Measurements from ENCODE around the gene CALD1. TPM values are rescaled to one million over a fixed set of nuclear protein-coding genes. Genes with fewer than 3 reads are reported as not detected.

Gene CALD1
- total RNA-seq, 1 donor from 2014 or later = 7.2 TPM

GRCh38 chr7:134834689-134835462 lies 55.4 kb downstream of the CALD1 start:
- no peaks in the 10 kb centered on the region for H3K4me1 Mint-ChIP-seq
- H3K27me3 Mint-ChIP-seq = no peaks in the 10 kb centered on the region
- no peak for DNase-seq
- H3K36me3 Mint-ChIP-seq (ENCODE audit: low read depth) = no peaks in the 10 kb centered on the region
- no peak overlapping the region for H3K27ac Mint-ChIP-seq
- H3K9me3 Mint-ChIP-seq = no peaks in the 10 kb centered on the region
- intact Hi-C loops (cut with micrococcal nuclease) = no loop called here
- H3K4me3 Mint-ChIP-seq = no peak overlapping the region

DNA sequence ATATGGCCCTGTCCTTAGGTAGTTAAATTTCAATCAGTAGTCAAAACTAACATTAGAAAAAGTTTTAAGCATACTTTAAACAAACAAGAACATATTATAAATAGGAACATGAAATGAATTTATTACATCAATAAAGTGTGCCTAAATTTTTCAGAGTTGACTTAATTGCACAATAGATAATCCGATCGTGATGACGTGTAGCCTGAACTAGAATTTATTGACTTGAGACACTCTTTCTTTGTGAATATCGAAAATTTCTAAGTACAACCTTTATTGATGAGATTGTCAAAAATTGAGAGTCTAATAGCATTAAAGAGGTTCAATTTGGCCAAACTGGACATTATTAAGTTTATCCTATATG lies 56.0 kb downstream of the CALD1 start:
- no peaks in the 10 kb centered on the region for H3K4me1 Mint-ChIP-seq
- H3K27me3 Mint-ChIP-seq = no peaks in the 10 kb centered on the region
- no peaks in the 10 kb centered on the region for H3K36me3 Mint-ChIP-seq (ENCODE audit: low read depth)
- no peak for DNase-seq
- no peaks in the 10 kb centered on the region for H3K9me3 Mint-ChIP-seq
- intact Hi-C loops (cut with micrococcal nuclease) = no loop called here
- no peak overlapping the region for H3K27ac Mint-ChIP-seq
- H3K4me3 Mint-ChIP-seq = no peak overlapping the region

- no peak for DNase-seq
- Mint-ChIP-seq H3K4me1 (no peaks in the 10 kb centered on the region), H3K27me3 (no peaks in the 10 kb centered on the region), H3K4me3 (no peak overlapping the region), H3K9me3 (no peaks in the 10 kb centered on the region), H3K36me3 (ENCODE audit: low read depth) (no peaks in the 10 kb centered on the region), H3K27ac (no peak overlapping the region)
- intact Hi-C loops (cut with micrococcal nuclease) = no loop called here
These were observed 57.0 kb downstream of the CALD1 start for GRCh38 chr7:134836447-134836846.

GRCh38 chr7:134839298-134839697 lies 59.9 kb downstream of the CALD1 start:
- Mint-ChIP-seq H3K4me1 (peaks cover 2% of the 10 kb centered on the region), H3K9me3 (no peaks in the 10 kb centered on the region), H3K36me3 (ENCODE audit: low read depth) (no peaks in the 10 kb centered on the region), H3K4me3 (no peak overlapping the region), H3K27ac (no peak overlapping the region), H3K27me3 (no peaks in the 10 kb centered on the region)
- no peak for DNase-seq
- intact Hi-C loops (cut with micrococcal nuclease) = no loop called here

DNA sequence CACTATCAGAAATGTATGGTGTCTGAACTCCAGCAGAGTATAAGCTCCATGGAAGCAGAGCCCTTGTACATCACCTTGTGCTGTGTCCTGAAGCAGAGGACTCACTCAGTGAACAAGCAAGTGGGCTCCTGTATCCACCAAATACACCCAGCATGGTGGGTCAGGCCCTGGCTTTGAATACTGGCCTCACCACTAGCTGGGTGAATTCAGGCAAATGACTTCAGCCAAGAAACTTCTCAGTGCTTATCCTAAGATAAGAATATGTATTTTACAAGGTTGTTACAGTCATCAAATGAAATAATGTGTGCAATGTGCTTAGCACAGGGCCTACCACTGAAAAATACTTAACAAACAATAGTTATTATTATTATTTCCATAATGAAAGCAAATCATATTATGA lies 62.6 kb downstream of the CALD1 start:
- intact Hi-C loops (cut with micrococcal nuclease) = no loop called here

GRCh38 chr7:134842886-134843430 lies 63.5 kb downstream of the CALD1 start:
- Mint-ChIP-seq H3K4me3 (no peak overlapping the region), H3K9me3 (no peaks in the 10 kb centered on the region), H3K36me3 (ENCODE audit: low read depth) (no peaks in the 10 kb centered on the region), H3K27me3 (no peaks in the 10 kb centered on the region), H3K4me1 (peaks cover 2% of the 10 kb centered on the region), H3K27ac (no peak overlapping the region)
- intact Hi-C loops (cut with micrococcal nuclease) = no loop called here
- DNase-seq = no peak

More for the DNA sequence above, 62.6 kb downstream of the CALD1 start:
- Mint-ChIP-seq H3K27ac (no peak overlapping the region), H3K4me1 (peaks cover 2% of the 10 kb centered on the region), H3K9me3 (no peaks in the 10 kb centered on the region), H3K36me3 (ENCODE audit: low read depth) (no peaks in the 10 kb centered on the region), H3K27me3 (no peaks in the 10 kb centered on the region), H3K4me3 (no peak overlapping the region)
- DNase-seq = no peak

DNA sequence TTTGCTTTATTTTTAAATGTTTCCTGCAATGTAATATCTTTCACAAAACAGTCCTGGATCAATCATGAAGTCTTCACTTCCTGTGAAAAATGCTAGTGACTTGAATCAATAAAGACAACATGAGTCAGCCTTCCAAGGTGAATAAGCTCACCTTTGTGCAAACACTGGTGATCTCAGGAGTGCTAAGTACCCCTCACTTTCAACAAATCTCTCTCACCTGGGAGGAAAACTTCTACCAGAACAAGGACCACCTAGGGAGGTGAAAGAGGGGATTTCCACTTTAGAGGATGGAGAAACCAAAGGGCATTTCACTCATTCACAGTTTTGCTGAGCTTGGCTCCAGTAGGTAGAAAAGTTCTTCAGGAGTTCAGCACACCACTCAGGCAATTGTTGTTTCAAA lies 64.8 kb downstream of the CALD1 start:
- no peaks in the 10 kb centered on the region for H3K36me3 Mint-ChIP-seq (ENCODE audit: low read depth)
- no peak for DNase-seq
- no peak overlapping the region for H3K27ac Mint-ChIP-seq
- H3K27me3 Mint-ChIP-seq = no peaks in the 10 kb centered on the region
- peaks cover 2% of the 10 kb centered on the region for H3K4me1 Mint-ChIP-seq
- intact Hi-C loops (cut with micrococcal nuclease) = no loop called here
- no peak overlapping the region for H3K4me3 Mint-ChIP-seq
- no peaks in the 10 kb centered on the region for H3K9me3 Mint-ChIP-seq

DNA sequence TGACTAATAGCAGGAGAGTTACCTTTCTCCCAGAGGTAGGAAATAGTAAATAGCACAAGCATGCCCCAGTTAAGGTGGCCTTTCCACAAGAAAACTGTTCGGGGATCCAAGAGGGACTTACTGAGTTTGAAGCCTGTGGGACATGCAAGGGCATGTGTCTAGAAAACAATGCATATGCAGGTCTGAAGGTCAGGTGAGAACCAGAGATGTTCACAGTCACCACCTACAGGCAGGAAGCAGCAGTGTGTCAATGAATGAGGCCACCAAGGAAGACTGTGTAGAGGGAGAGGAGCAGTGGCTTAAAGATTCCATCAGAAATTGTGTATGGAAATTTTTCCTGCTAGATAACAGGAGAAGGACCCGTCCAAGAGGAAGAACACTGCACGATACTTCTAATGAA lies 66.0 kb downstream of the CALD1 start:
- intact Hi-C loops (cut with micrococcal nuclease) = no loop called here
- H3K4me1 Mint-ChIP-seq = peaks cover 4% of the 10 kb centered on the region

DNA sequence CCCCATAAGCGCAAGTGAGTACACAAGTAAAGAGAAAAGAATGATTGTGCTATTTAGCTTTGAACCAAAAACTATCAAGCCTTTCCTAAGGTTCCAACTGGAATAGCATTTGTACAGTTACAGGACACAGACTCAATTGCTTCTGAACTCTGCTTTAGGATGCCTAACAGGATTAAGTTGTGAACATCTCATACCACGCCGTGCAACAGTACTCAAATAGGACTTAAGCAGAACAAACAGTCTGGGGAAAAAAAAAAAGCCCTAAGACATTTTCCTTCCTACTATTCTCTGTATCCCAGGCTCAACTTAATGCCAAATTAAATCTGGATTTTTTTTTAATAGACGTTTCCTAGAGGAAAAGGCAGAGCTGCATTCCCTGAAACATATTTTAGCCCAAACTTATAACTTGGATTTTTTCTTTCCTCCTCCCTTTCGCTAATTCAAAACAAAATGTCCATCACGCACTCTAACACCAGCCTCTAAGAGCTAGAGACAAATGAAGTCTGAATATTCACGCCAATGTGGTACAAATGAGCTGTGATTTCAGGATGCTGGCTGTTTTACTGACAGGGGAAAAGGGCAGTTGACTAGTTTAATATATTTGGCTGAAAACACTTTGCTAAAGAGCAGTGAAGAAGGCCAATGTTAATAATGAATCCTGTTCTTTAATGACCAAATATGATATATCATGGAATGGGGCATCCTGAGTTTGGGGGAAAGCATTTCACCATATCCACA lies 68.6 kb downstream of the CALD1 start:
- peaks cover 3% of the 10 kb centered on the region for H3K36me3 Mint-ChIP-seq (ENCODE audit: low read depth)
- DNase-seq = no peak
- H3K4me3 Mint-ChIP-seq = no peak overlapping the region
- H3K9me3 Mint-ChIP-seq = peaks cover 15% of the 10 kb centered on the region
- intact Hi-C loops (cut with micrococcal nuclease) = no loop called here
- H3K4me1 Mint-ChIP-seq = peaks cover 9% of the 10 kb centered on the region
- no peaks in the 10 kb centered on the region for H3K27me3 Mint-ChIP-seq
- H3K27ac Mint-ChIP-seq = no peak overlapping the region

More for the DNA sequence above, 66.0 kb downstream of the CALD1 start:
- H3K4me3 Mint-ChIP-seq = no peak overlapping the region
- DNase-seq = no peak
- H3K36me3 Mint-ChIP-seq (ENCODE audit: low read depth) = no peaks in the 10 kb centered on the region
- no peaks in the 10 kb centered on the region for H3K9me3 Mint-ChIP-seq
- H3K27me3 Mint-ChIP-seq = no peaks in the 10 kb centered on the region
- H3K27ac Mint-ChIP-seq = no peak overlapping the region

GRCh38 chr7:134850066-134850465 lies 70.6 kb downstream of the CALD1 start:
- peaks cover 6% of the 10 kb centered on the region for H3K36me3 Mint-ChIP-seq (ENCODE audit: low read depth)
- DNase-seq = no peak
- peaks cover 15% of the 10 kb centered on the region for H3K4me1 Mint-ChIP-seq
- intact Hi-C loops (cut with micrococcal nuclease) = loop anchor here (10.0 kb wide), 1 partner anchor 235 kb away; no protein-coding TSS in a partner anchor
- no peaks in the 10 kb centered on the region for H3K27me3 Mint-ChIP-seq
- H3K9me3 Mint-ChIP-seq = peaks cover 23% of the 10 kb centered on the region
- no peak overlapping the region for H3K4me3 Mint-ChIP-seq
- no peak overlapping the region for H3K27ac Mint-ChIP-seq

- Mint-ChIP-seq H3K9me3 (peaks cover 26% of the 10 kb centered on the region), H3K4me3 (no peak overlapping the region), H3K27ac (no peak overlapping the region), H3K27me3 (no peaks in the 10 kb centered on the region), H3K4me1 (peaks cover 24% of the 10 kb centered on the region), H3K36me3 (ENCODE audit: low read depth) (peaks cover 6% of the 10 kb centered on the region)
- DNase-seq = no peak
- intact Hi-C loops (cut with micrococcal nuclease) = loop anchor here (10.0 kb wide), 1 partner anchor 236 kb away; no protein-coding TSS in a partner anchor
These were observed 71.7 kb downstream of the CALD1 start for GRCh38 chr7:134851141-134851540.

- intact Hi-C loops (cut with micrococcal nuclease) = loop anchor here (10.0 kb wide), 1 partner anchor 238 kb away; no protein-coding TSS in a partner anchor
- DNase-seq = no peak
- Mint-ChIP-seq H3K36me3 (ENCODE audit: low read depth) (peaks cover 8% of the 10 kb centered on the region), H3K27ac (no peak overlapping the region), H3K9me3 (peaks cover 26% of the 10 kb centered on the region), H3K4me3 (no peak overlapping the region), H3K4me1 (peaks cover 31% of the 10 kb centered on the region), H3K27me3 (no peaks in the 10 kb centered on the region)
These were observed 73.2 kb downstream of the CALD1 start for GRCh38 chr7:134852625-134853024.

DNA sequence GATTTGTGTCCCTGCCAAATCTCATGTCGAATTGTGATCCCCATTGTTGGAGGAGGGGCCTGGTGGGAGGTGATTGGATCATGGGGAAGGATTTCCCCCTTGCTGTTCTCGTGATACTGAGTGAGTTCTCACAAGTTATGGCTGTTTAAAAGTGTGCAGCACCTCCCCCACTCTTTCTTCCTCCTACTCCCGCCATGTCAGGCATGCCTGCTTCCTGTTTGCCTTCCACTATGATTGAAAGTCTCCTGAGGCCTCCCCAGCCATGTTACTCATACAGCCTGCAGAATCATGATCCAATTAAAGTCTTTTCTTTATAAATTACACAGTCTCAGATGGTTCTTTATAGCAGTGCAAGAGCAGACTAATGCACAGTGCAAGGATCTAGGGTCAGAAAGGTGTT lies 75.4 kb downstream of the CALD1 start:
- Mint-ChIP-seq H3K36me3 (ENCODE audit: low read depth) (peaks cover 10% of the 10 kb centered on the region), H3K4me1 (peaks cover 31% of the 10 kb centered on the region), H3K9me3 (peaks cover 26% of the 10 kb centered on the region), H3K27me3 (no peaks in the 10 kb centered on the region), H3K4me3 (peak overlapping the region; percentile 30), H3K27ac (peak overlapping the region; percentile 22)
- intact Hi-C loops (cut with micrococcal nuclease) = loop anchor here (10.0 kb wide), 1 partner anchor 240 kb away; no protein-coding TSS in a partner anchor
- DNase-seq = no peak

DNA sequence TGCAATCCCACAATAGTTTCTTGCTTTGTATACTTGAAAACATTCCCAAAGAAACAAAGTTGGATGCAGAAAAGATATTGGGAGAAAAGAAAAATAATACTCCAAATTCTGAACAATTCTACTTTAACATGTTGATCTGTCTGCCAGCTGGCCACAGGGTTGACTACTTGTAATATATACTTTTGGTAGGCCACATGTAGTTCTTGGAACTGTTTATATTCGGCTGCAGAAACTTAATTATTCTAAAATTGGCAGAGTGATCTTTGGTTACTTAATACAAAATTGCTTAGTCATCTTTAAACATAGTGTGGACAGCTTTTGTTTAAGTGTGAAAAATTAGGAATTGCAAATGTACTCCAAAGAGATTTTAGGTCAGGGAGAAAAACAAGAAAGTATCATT lies 76.0 kb downstream of the CALD1 start:
- DNase-seq = no peak
- Mint-ChIP-seq H3K27ac (peak overlapping the region; percentile 27), H3K36me3 (ENCODE audit: low read depth) (peaks cover 12% of the 10 kb centered on the region), H3K4me3 (peak overlapping the region; percentile 26), H3K27me3 (no peaks in the 10 kb centered on the region), H3K4me1 (peaks cover 29% of the 10 kb centered on the region), H3K9me3 (peaks cover 26% of the 10 kb centered on the region)
- intact Hi-C loops (cut with micrococcal nuclease) = loop anchor here (10.0 kb wide), 1 partner anchor 241 kb away; no protein-coding TSS in a partner anchor
